ENCODE data around the gene SIK3. TPM values are rescaled to one million over a fixed set of nuclear protein-coding genes. Genes with fewer than 3 reads are reported as not detected.

The SIK3 gene
- total and polyA plus RNA-seq, 4 donors: 6.4 to 64.2 (median 39.0) TPM

DNA sequence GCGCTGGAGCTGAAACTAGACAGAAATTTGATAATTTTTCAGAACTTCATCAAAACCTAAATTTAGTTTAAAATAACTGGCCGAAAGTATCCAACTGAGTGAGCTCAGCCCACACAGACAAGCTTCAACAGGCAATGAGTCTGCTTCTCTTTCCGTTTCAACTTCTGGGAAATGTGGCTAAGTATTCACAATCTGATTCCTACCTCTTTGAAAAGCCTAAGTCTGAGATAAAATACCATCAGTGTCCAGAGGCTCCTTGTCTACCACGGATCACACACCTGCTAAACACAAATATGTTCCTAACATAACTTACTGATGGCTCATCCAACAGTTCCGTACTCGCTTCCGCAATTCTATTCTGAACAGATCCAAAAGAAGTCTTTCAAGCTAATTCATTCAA, 8.5 kb downstream of the SIK3 start:
- H3K36me3 ChIP-seq (ENCODE audit: control insufficient read depth in 1 of 2, insufficient read depth in 2 of 2, low read length in 1 of 2): no peaks in the 10 kb centered on the region
- H3K4me1 ChIP-seq (ENCODE audit: control insufficient read depth in 1 of 2, insufficient read depth in 2 of 2, low read length in 2 of 2): peaks cover 1 to 8% of the 10 kb centered on the region in 2 donors
- no peaks in the 10 kb centered on the region for H3K27me3 ChIP-seq (ENCODE audit: control insufficient read depth in 1 of 2, insufficient read depth in 2 of 2, low read length in 1 of 2)
- intact Hi-C loops (cut with DNase I): loop anchor here in 1 of 2 donors (10.0 kb wide), 2 partner anchors 55 to 105 kb away; no protein-coding TSS in a partner anchor
- WGBS, 2 donors: 11% methylated on average over 7 of the region's 7 CpGs
- H3K27ac ChIP-seq (ENCODE audit: low read depth in 1 of 2, low read length in 2 of 2): no peak overlapping the region
- ATAC-seq (ENCODE audit: low FRiP score) (no peak), DNase-seq (no peak)
- H3K4me3 ChIP-seq (ENCODE audit: low read length in 2 of 2): peak overlapping the region in 1 of 2 donors; percentile 11
- H3K9me3 ChIP-seq (ENCODE audit: control insufficient read depth, low read length): no peaks in the 10 kb centered on the region

GRCh38 chr11:117087446-117087845, 10.8 kb downstream of the SIK3 start:
- WGBS, 2 donors: 49 to 66% methylated on average over 3 of the region's 3 CpGs
- H3K4me1 ChIP-seq (ENCODE audit: control insufficient read depth in 1 of 2, insufficient read depth in 2 of 2, low read length in 2 of 2): peaks cover 1 to 8% of the 10 kb centered on the region in 2 donors
- intact Hi-C loops (cut with DNase I): loop anchor here in 1 of 2 donors (10.0 kb wide), 1 partner anchor 53 kb away; no protein-coding TSS in a partner anchor

DNA sequence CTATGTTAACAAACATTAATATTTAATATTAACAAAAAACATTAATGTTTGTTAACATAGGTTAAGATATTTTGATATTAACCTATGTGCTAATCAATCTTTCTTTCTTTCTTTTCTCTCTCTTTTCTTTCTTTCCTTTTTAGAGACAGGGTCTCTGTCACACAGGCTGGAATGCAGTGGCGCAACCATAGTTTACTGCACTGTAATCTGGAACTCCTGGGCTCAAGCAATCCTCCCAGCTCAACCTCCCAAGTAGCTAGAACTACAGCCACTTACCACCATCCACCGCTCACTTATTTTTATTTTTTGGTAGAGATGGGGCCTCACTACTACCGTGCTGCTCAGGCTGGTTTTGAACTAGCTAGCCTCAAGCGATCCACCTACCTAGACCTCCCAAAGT, 13.2 kb downstream of the SIK3 start:
- DNase-seq: no peak
- intact Hi-C loops (cut with DNase I): loop anchor here in 1 of 2 donors (10.0 kb wide), 1 partner anchor 50 kb away; no protein-coding TSS in a partner anchor
- H3K4me3 ChIP-seq (ENCODE audit: low read length in 2 of 2): no peak overlapping the region
- no peaks in the 10 kb centered on the region for H3K36me3 ChIP-seq (ENCODE audit: control insufficient read depth in 1 of 2, insufficient read depth in 2 of 2, low read length in 1 of 2)
- H3K27ac ChIP-seq (ENCODE audit: low read depth in 1 of 2, low read length in 2 of 2): no peak overlapping the region
- no peaks in the 10 kb centered on the region for H3K27me3 ChIP-seq (ENCODE audit: control insufficient read depth in 1 of 2, insufficient read depth in 2 of 2, low read length in 1 of 2)
- peaks cover 0 to 5% of the 10 kb centered on the region in 2 donors for H3K4me1 ChIP-seq (ENCODE audit: control insufficient read depth in 1 of 2, insufficient read depth in 2 of 2, low read length in 2 of 2)
- no peak for ATAC-seq (ENCODE audit: low FRiP score)
- no peaks in the 10 kb centered on the region for H3K9me3 ChIP-seq (ENCODE audit: control insufficient read depth, low read length)
- WGBS, 2 donors: 93 to 94% methylated on average over 4 of the region's 4 CpGs

More at GRCh38 chr11:117087446-117087845, 10.8 kb downstream of the SIK3 start:
- Histone ChIP-seq H3K36me3 (ENCODE audit: control insufficient read depth in 1 of 2, insufficient read depth in 2 of 2, low read length in 1 of 2) (no peaks in the 10 kb centered on the region), H3K27me3 (ENCODE audit: control insufficient read depth in 1 of 2, insufficient read depth in 2 of 2, low read length in 1 of 2) (no peaks in the 10 kb centered on the region), H3K4me3 (ENCODE audit: low read length in 2 of 2) (no peak overlapping the region), H3K27ac (ENCODE audit: low read depth in 1 of 2, low read length in 2 of 2) (no peak overlapping the region), H3K9me3 (ENCODE audit: control insufficient read depth, low read length) (no peaks in the 10 kb centered on the region)
- no peak for DNase-seq
- no peak for ATAC-seq (ENCODE audit: low FRiP score)

DNA sequence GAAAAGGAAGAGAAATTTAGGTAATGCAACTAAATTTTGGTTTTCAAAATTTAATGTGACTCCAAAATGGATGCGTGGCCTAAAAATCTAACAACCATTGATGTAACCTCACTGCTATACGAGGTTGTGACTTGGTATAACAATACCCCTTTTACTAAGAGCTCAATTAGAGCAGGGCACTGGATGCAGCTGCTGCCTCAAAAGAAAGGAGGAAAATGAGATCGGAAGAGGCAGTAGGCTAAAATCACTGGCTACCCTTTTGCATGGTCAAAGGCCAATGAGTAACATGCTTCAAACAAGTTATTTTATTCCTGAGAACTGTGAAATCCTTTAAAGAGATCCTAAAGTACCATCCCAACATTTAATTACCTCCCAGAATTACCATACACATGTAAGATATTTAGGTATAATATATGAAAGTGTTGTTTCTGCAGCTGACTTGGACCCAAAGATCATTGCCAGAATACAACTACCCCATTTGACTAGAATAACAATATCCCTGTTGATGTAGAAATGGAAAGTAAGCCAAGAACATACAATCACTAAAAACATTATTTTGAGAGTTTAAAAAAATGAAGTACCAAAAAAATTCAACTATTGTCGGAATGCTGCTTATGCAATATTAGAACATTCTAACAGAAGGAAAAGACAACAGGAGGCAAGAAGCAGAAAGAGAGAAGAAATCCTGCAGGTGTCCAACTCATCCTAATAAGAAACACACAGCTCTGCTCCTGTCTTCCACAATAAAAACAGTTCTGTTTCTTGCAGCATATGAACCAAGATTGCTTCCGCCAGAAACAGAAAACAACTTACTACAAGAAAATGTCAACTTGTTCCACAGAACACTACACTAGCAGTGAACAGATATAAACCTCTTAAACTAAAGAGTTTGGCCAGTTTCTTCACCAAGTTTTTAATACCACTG, 15.0 kb downstream of the SIK3 start:
- Histone ChIP-seq H3K27me3 (ENCODE audit: control insufficient read depth in 1 of 2, insufficient read depth in 2 of 2, low read length in 1 of 2) (no peaks in the 10 kb centered on the region), H3K4me3 (ENCODE audit: low read length in 2 of 2) (no peak overlapping the region), H3K36me3 (ENCODE audit: control insufficient read depth in 1 of 2, insufficient read depth in 2 of 2, low read length in 1 of 2) (no peaks in the 10 kb centered on the region), H3K9me3 (ENCODE audit: control insufficient read depth, low read length) (no peaks in the 10 kb centered on the region), H3K27ac (ENCODE audit: low read depth in 1 of 2, low read length in 2 of 2) (peak overlapping the region; percentile 58 to 76), H3K4me1 (ENCODE audit: control insufficient read depth in 1 of 2, insufficient read depth in 2 of 2, low read length in 2 of 2) (peaks cover 0 to 5% of the 10 kb centered on the region in 2 donors)
- ATAC-seq (ENCODE audit: low FRiP score) (no peak), DNase-seq (no peak)
- intact Hi-C loops (cut with DNase I): loop anchor here in 1 of 2 donors (10.0 kb wide), 1 partner anchor 48 kb away; no protein-coding TSS in a partner anchor
- 30 to 33% methylated on average over 5 of the region's 5 CpGs for WGBS, 2 donors

DNA sequence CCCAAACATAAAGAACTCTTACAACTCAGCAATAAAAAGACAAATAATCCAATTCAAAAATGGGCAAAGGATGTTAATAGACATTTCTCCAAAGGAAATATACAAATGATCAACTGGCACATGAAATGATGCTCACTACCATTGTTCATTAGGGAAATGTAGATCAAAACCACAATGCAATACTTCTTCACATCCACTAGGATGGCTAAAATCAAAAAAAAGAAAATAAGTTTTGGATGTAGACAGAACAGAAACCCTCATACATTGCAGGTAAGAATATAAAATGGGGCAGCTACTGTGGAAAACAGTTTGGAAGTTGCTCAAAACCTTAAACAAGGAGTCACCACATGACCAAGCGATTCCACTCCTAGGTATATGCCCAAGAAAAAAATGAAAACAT, 16.3 kb downstream of the SIK3 start:
- WGBS, 2 donors: 96 to 100% methylated on average over 1 of the region's 1 CpG
- Histone ChIP-seq H3K36me3 (ENCODE audit: control insufficient read depth in 1 of 2, insufficient read depth in 2 of 2, low read length in 1 of 2) (no peaks in the 10 kb centered on the region), H3K27ac (ENCODE audit: low read depth in 1 of 2, low read length in 2 of 2) (no peak overlapping the region), H3K4me3 (ENCODE audit: low read length in 2 of 2) (no peak overlapping the region), H3K9me3 (ENCODE audit: control insufficient read depth, low read length) (no peaks in the 10 kb centered on the region), H3K27me3 (ENCODE audit: control insufficient read depth in 1 of 2, insufficient read depth in 2 of 2, low read length in 1 of 2) (no peaks in the 10 kb centered on the region), H3K4me1 (ENCODE audit: control insufficient read depth in 1 of 2, insufficient read depth in 2 of 2, low read length in 2 of 2) (peaks cover 2 to 6% of the 10 kb centered on the region in 2 donors)
- ATAC-seq (ENCODE audit: low FRiP score): no peak
- no peak for DNase-seq
- intact Hi-C loops (cut with DNase I): loop anchor here in 1 of 2 donors (10.0 kb wide), 1 partner anchor 47 kb away; no protein-coding TSS in a partner anchor

DNA sequence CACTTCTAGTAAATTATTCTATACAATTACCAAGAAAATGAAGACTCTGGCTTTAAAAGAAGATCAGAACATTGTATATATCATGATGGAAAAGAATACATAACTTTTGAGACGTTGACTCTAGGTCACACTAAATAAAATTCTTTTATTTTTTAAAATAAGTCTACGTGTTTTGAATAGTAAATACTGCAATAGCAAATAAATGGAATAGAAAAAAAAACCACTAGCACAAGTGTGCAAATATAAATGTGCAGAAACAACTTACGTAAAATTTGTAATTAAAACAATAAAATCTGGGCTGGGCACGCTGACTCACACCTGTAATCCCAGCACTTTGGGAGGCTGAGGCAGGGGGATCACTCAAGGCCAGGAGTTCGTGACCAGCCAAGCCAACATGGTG, 17.9 kb downstream of the SIK3 start:
- intact Hi-C loops (cut with DNase I): loop anchor here in 1 of 2 donors (10.0 kb wide), 1 partner anchor 46 kb away; no protein-coding TSS in a partner anchor
- peaks cover 5 to 6% of the 10 kb centered on the region in 2 donors for H3K4me1 ChIP-seq (ENCODE audit: control insufficient read depth in 1 of 2, insufficient read depth in 2 of 2, low read length in 2 of 2)
- H3K9me3 ChIP-seq (ENCODE audit: control insufficient read depth, low read length): no peaks in the 10 kb centered on the region
- no peak for DNase-seq
- WGBS, 2 donors: 94 to 97% methylated on average over 5 of the region's 5 CpGs
- no peak overlapping the region for H3K27ac ChIP-seq (ENCODE audit: low read depth in 1 of 2, low read length in 2 of 2)
- no peak overlapping the region for H3K4me3 ChIP-seq (ENCODE audit: low read length in 2 of 2)
- H3K27me3 ChIP-seq (ENCODE audit: control insufficient read depth in 1 of 2, insufficient read depth in 2 of 2, low read length in 1 of 2): no peaks in the 10 kb centered on the region
- no peak for ATAC-seq (ENCODE audit: low FRiP score)
- no peaks in the 10 kb centered on the region for H3K36me3 ChIP-seq (ENCODE audit: control insufficient read depth in 1 of 2, insufficient read depth in 2 of 2, low read length in 1 of 2)

DNA sequence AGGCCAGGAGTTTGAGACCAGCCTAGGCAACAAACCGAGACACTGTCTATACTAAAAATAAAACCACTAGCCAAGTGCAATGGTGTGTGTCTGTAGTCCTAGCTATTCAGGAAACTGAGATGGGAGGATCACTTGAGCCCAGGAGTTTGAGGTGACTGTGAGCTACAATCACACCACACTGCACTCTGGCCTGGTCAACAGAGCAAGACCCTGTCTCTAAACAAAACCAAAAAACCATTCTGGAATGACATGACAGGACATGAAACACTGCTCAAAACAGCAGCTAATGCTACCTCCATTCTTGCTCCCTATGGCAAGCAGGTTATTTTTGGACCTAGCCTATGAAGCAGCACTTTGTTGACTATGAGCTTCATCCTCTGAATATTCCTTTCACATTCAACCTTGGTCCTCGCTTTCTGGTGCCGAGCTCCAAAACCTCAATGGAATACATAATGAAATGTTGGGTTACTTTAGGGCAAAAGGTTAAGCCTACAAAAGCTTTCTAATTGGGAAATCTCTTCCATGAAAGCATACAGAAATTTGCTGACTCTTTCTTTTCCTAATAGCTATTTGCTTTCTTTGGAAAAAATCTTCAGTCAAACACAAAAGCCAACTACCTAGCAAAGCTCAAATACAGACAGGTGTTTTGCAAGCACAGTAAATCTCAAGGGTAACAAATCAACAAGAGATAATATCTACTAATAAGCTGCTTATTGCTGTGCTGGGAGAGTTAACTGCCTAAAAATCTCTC, 21.1 kb downstream of the SIK3 start:
- ATAC-seq (ENCODE audit: low FRiP score): no peak
- intact Hi-C loops (cut with DNase I): no loop called here
- Histone ChIP-seq H3K9me3 (ENCODE audit: control insufficient read depth, low read length) (no peaks in the 10 kb centered on the region), H3K27me3 (ENCODE audit: control insufficient read depth in 1 of 2, insufficient read depth in 2 of 2, low read length in 1 of 2) (no peaks in the 10 kb centered on the region), H3K36me3 (ENCODE audit: control insufficient read depth in 1 of 2, insufficient read depth in 2 of 2, low read length in 1 of 2) (no peaks in the 10 kb centered on the region), H3K27ac (ENCODE audit: low read depth in 1 of 2, low read length in 2 of 2) (no peak overlapping the region), H3K4me3 (ENCODE audit: low read length in 2 of 2) (no peak overlapping the region), H3K4me1 (ENCODE audit: control insufficient read depth in 1 of 2, insufficient read depth in 2 of 2, low read length in 2 of 2) (peaks cover 5 to 11% of the 10 kb centered on the region in 2 donors)
- DNase-seq: no peak
- 39 to 62% methylated on average over 3 of the region's 3 CpGs for WGBS, 2 donors

DNA sequence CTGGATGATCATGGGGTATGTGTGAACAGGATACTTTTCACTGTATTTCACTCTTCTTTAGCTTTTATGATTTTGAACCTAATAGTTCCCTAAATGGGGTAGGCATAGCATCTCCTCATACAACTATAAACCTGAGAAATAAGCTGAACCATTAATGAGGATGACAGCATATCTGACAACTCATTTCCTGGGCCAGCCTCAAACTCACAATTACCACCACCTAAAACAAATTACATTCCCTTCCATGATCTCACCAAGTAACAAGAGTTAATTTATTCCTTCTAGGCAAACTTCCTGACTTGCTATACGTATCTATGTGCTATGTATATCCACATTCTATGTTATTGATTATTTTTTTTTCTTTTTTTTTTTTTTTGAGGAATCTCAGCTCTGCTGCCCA, 23.0 kb downstream of the SIK3 start:
- 87 to 94% methylated on average over 1 of the region's 1 CpG for WGBS, 2 donors
- intact Hi-C loops (cut with DNase I): no loop called here
- Histone ChIP-seq H3K4me1 (ENCODE audit: control insufficient read depth in 1 of 2, insufficient read depth in 2 of 2, low read length in 2 of 2) (peaks cover 8 to 13% of the 10 kb centered on the region in 2 donors), H3K27ac (ENCODE audit: low read depth in 1 of 2, low read length in 2 of 2) (no peak overlapping the region), H3K36me3 (ENCODE audit: control insufficient read depth in 1 of 2, insufficient read depth in 2 of 2, low read length in 1 of 2) (no peaks in the 10 kb centered on the region), H3K4me3 (ENCODE audit: low read length in 2 of 2) (no peak overlapping the region), H3K9me3 (ENCODE audit: control insufficient read depth, low read length) (no peaks in the 10 kb centered on the region), H3K27me3 (ENCODE audit: control insufficient read depth in 1 of 2, insufficient read depth in 2 of 2, low read length in 1 of 2) (no peaks in the 10 kb centered on the region)
- DNase-seq (no peak), ATAC-seq (ENCODE audit: low FRiP score) (no peak)
